ENCODE results near the gene DPP4. TPM values are rescaled to one million over a fixed set of nuclear protein-coding genes. Genes with fewer than 3 reads are reported as not detected.

The DPP4 gene
- total RNA-seq, 2 donors from 2014 or later: 0.99 to 7.5 TPM

DNA sequence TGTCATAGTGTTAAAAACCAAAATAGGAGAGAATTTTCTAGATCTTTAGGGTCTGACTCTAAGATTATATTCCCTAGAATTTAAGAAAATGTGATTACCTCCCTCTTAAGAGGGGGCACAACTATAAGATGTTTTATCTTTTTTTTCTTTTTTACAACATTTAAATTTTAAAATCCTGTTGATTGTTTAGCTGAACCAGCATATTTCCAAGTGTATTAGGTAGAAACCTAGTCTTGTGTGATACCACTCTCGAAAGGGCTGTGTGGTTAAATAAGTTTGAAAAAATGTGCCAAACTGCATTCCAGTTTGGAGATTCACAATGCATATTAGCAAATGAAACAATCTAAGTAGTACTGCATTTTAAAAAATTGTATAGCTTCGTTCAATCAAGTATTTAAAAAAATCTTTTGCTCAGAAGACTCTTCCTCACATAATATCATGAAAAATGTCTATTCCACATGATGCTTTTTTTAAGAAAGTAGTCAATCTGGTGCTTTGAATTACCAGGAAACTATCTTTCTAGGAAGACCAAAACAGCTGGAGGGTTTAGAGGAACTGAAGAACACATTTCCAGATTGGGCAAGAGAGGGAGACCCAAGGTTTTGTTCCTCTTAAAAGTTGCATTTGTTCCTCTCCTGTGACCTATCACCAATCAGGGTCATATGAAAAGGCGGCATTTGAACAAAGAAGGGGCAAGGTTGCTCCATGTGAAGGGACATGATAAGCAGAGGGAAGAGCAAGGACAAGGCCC is 98.8 kb downstream of the DPP4 start:
- ATAC-seq: no peak
- H3K9me3 ChIP-seq: no peaks in the 10 kb centered on the region
- no peak for TF ChIP-seq POLR2A (IDR thresholded peaks at IDR 0.05)
- TF ChIP-seq, protein P1, sequence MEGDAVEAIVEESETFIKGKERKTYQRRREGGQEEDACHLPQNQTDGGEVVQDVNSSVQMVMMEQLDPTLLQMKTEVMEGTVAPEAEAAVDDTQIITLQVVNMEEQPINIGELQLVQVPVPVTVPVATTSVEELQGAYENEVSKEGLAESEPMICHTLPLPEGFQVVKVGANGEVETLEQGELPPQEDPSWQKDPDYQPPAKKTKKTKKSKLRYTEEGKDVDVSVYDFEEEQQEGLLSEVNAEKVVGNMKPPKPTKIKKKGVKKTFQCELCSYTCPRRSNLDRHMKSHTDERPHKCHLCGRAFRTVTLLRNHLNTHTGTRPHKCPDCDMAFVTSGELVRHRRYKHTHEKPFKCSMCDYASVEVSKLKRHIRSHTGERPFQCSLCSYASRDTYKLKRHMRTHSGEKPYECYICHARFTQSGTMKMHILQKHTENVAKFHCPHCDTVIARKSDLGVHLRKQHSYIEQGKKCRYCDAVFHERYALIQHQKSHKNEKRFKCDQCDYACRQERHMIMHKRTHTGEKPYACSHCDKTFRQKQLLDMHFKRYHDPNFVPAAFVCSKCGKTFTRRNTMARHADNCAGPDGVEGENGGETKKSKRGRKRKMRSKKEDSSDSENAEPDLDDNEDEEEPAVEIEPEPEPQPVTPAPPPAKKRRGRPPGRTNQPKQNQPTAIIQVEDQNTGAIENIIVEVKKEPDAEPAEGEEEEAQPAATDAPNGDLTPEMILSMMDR (IDR thresholded peaks at IDR 0.05): no peak

DNA sequence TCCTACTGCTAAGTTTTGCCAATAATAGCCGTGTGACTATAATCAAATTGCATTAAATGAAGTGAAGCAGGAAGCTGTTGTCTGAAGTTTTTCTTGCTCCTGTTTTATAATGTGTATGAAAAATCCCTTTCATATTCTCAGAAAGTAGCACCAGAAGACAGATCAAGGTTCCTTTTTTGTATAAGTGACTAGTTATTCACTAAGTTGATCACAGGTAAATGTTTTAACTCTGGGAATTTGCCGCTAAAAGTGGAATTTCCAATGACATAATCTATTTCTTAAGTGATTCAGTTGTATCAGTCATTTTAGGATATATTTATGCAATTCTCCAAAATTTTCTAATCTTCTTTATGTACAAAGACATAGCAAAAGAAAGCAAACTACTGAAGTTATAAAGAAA is 99.6 kb downstream of the DPP4 start:
- WGBS, 2 donors: 96 to 97% methylated on average over 2 of the region's 2 CpGs
- DNase-seq: no peak
- Histone ChIP-seq H3K4me3 (no peak overlapping the region), H3K4me1 (no peaks in the 10 kb centered on the region), H3K36me3 (replicated peaks in 1 of 2; ENCODE audit: insufficient read depth in 1 of 2, low read depth in 2 of 2) (no peaks in the 10 kb centered on the region), H3K27ac (no peak overlapping the region), H3K9me3 (no peaks in the 10 kb centered on the region), H3K27me3 (no peaks in the 10 kb centered on the region)
- intact Hi-C loops (cut with DNase I): no loop called here
- TF ChIP-seq, protein P1 (IDR thresholded peaks at IDR 0.05): no peak
- TF ChIP-seq POLR2A (IDR thresholded peaks at IDR 0.05): no peak
- no peak for ATAC-seq

More for the DNA sequence above, 98.8 kb downstream of the DPP4 start:
- Histone ChIP-seq H3K27me3 (no peaks in the 10 kb centered on the region), H3K36me3 (replicated peaks in 1 of 2; ENCODE audit: insufficient read depth in 1 of 2, low read depth in 2 of 2) (no peaks in the 10 kb centered on the region), H3K4me3 (no peak overlapping the region), H3K27ac (no peak overlapping the region), H3K4me1 (no peaks in the 10 kb centered on the region)
- intact Hi-C loops (cut with DNase I): no loop called here
- no peak for DNase-seq
- WGBS, 2 donors: 73 to 79% methylated on average over 3 of the region's 3 CpGs

DNA sequence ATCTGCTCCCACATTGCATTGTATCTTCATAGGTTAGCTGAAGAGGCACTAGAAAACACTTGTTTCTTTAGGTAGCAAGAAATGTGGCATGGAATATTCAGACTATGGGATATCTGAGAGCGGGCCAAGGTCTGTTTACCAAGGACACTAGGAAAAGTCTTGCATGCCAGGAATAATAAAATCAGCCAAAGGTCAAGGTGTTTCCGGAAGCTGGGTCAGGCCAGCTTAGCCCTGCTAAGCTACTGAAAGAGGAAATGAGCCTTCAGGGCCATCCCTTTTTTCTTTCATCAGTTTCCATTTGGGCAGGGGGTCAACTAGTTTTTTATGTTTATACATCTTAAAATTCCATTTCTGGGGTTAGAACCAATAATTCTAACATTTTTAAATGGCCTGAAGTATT is 101.1 kb downstream of the DPP4 start:
- ATAC-seq: no peak
- H3K9me3 ChIP-seq: no peaks in the 10 kb centered on the region
- no peak overlapping the region for H3K4me3 ChIP-seq
- no peak overlapping the region for H3K27ac ChIP-seq
- no peaks in the 10 kb centered on the region for H3K27me3 ChIP-seq
- WGBS, 2 donors: 46 to 61% methylated on average over 2 of the region's 2 CpGs
- H3K4me1 ChIP-seq: no peaks in the 10 kb centered on the region
- no peak for TF ChIP-seq POLR2A (IDR thresholded peaks at IDR 0.05)
- TF ChIP-seq, protein P1 (IDR thresholded peaks at IDR 0.05): no peak
- intact Hi-C loops (cut with DNase I): no loop called here
- no peaks in the 10 kb centered on the region for H3K36me3 ChIP-seq (replicated peaks in 1 of 2; ENCODE audit: insufficient read depth in 1 of 2, low read depth in 2 of 2)
- DNase-seq: no peak

DNA sequence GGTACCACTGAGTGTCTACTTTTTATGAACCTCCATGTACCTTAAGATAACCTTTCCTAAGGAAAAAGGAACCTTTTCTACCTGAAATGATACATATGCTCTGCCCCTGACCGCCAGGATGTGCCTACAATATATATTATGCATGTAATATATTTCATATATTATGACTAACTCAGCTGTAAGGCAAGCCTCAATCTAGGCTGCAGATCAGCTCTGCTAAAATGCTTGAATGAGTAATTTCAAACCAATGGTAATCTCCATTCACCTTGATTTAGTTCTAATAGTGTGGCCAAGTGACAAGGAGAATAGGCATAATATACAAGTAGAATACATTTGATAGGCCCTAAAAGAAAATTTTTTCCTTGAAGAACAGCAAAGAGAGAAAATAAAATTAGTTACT is 101.8 kb downstream of the DPP4 start:
- Histone ChIP-seq H3K27ac (no peak overlapping the region), H3K4me1 (no peaks in the 10 kb centered on the region), H3K36me3 (replicated peaks in 1 of 2; ENCODE audit: insufficient read depth in 1 of 2, low read depth in 2 of 2) (no peaks in the 10 kb centered on the region), H3K27me3 (no peaks in the 10 kb centered on the region), H3K4me3 (no peak overlapping the region), H3K9me3 (no peaks in the 10 kb centered on the region)
- DNase-seq: no peak
- 91 to 94% methylated on average over 1 of the region's 1 CpG for WGBS, 2 donors
- TF ChIP-seq, protein P1 (IDR thresholded peaks at IDR 0.05): no peak
- no peak for TF ChIP-seq POLR2A (IDR thresholded peaks at IDR 0.05)
- intact Hi-C loops (cut with DNase I): no loop called here
- no peak for ATAC-seq

DNA sequence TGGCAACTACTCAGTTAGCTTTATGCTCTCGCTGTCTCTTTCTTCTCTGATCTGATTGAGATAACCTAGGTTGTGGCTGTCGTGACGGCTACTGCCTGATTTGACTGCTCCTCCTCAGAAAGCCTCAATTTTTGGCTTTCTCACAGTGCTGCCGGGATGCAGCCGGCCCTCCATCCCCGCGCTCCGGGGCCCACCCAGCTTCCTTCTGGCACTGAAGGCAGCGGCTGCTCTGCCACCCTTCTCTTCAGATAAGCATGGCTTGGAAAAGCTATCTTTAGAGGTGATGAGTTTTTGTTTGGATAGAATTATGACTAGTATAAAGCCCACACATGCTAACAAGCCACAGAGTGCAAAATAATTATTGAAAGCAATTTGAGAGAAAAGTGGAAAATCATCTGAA is 102.5 kb downstream of the DPP4 start:
- no peak for DNase-seq
- Histone ChIP-seq H3K27me3 (no peaks in the 10 kb centered on the region), H3K9me3 (no peaks in the 10 kb centered on the region), H3K4me3 (no peak overlapping the region), H3K36me3 (replicated peaks in 1 of 2; ENCODE audit: insufficient read depth in 1 of 2, low read depth in 2 of 2) (no peaks in the 10 kb centered on the region), H3K27ac (no peak overlapping the region), H3K4me1 (no peaks in the 10 kb centered on the region)
- intact Hi-C loops (cut with DNase I): no loop called here
- TF ChIP-seq, protein P1 (IDR thresholded peaks at IDR 0.05): no peak
- TF ChIP-seq POLR2A (IDR thresholded peaks at IDR 0.05): no peak
- WGBS, 2 donors: 86 to 91% methylated on average over 9 of the region's 9 CpGs
- no peak for ATAC-seq
